Measurements from ENCODE around the gene WDR27.

WDR27 gene

GRCh38 chr6:169710009-169710408, 8.2 kb upstream of the WDR27 start:
- Histone ChIP-seq H3K79me2 (ENCODE audit: insufficient read depth, low read length) (0 out of 2 replicates have a peak, but pooled peaks cover 4% of the 10 kb centered on the region), H3K9me3 (ENCODE audit: low read length) (no peaks in the 10 kb centered on the region), H3K27me3 (ENCODE audit: insufficient read depth, low read length) (no peaks in the 10 kb centered on the region), H4K20me1 (ENCODE audit: insufficient read depth, low read length) (no peaks in the 10 kb centered on the region), H3F3A (ENCODE audit: insufficient read depth, low read length) (0 out of 2 replicates have a peak, but pooled peaks cover 15% of the 10 kb centered on the region), H2AFZ (ENCODE audit: low read length) (no peak overlapping the region), H3K9me2 (ENCODE audit: low read depth, low read length) (no peaks in the 10 kb centered on the region), H3K27ac (ENCODE audit: low read depth, low read length, poor library complexity, severe bottlenecking) (no peak overlapping the region), H3K4me3 (ENCODE audit: low read depth, low read length, poor library complexity, severe bottlenecking) (no peak overlapping the region), H3K36me3 (ENCODE audit: insufficient read depth, low read length) (peaks cover 71% of the 10 kb centered on the region), H3K4me1 (ENCODE audit: insufficient read depth, low read length, severe bottlenecking) (peaks cover 50% of the 10 kb centered on the region), H3K9ac (ENCODE audit: low read length) (no peak overlapping the region), H3K4me2 (ENCODE audit: low read length) (no peak overlapping the region)
- TF ChIP-seq CTCF (IDR thresholded peaks at IDR 0.05; ENCODE audit: low read length) (no peak), EZH2 (IDR thresholded peaks at IDR 0.05; ENCODE audit: borderline replicate concordance, low read length) (no peak)

- H3K79me2 ChIP-seq (ENCODE audit: insufficient read depth, low read length), result peaks cover 5% of the 10 kb centered on the region; the same call in 1 of the 2 replicates
- H3K4me3 ChIP-seq (ENCODE audit: low read depth, low read length, poor library complexity, severe bottlenecking), result no peak overlapping the region
- 0 out of 2 replicates have a peak, but pooled peaks cover 15% of the 10 kb centered on the region for H3F3A ChIP-seq (ENCODE audit: insufficient read depth, low read length)
- no peaks in the 10 kb centered on the region for H3K9me2 ChIP-seq (ENCODE audit: low read depth, low read length)
- no peaks in the 10 kb centered on the region for H3K27me3 ChIP-seq (ENCODE audit: insufficient read depth, low read length)
- no peak overlapping the region for H3K4me2 ChIP-seq (ENCODE audit: low read length)
- peaks cover 70% of the 10 kb centered on the region for H3K36me3 ChIP-seq (ENCODE audit: insufficient read depth, low read length)
- TF ChIP-seq CTCF (IDR thresholded peaks at IDR 0.05; ENCODE audit: low read length) (no peak), EZH2 (IDR thresholded peaks at IDR 0.05; ENCODE audit: borderline replicate concordance, low read length) (no peak)
- H3K9ac ChIP-seq (ENCODE audit: low read length), result no peak overlapping the region
- H3K4me1 ChIP-seq (ENCODE audit: insufficient read depth, low read length, severe bottlenecking), result peaks cover 57% of the 10 kb centered on the region
- peak overlapping the region; percentile 38 for H3K27ac ChIP-seq (ENCODE audit: low read depth, low read length, poor library complexity, severe bottlenecking)
- no peaks in the 10 kb centered on the region for H3K9me3 ChIP-seq (ENCODE audit: low read length)
- no peaks in the 10 kb centered on the region for H4K20me1 ChIP-seq (ENCODE audit: insufficient read depth, low read length)
- H2AFZ ChIP-seq (ENCODE audit: low read length), result no peak overlapping the region
Measured at GRCh38 chr6:169709293-169709692, 7.5 kb upstream of the WDR27 start.

- no peak overlapping the region for H2AFZ ChIP-seq (ENCODE audit: low read length)
- peak overlapping the region; percentile 40 for H3K27ac ChIP-seq (ENCODE audit: low read depth, low read length, poor library complexity, severe bottlenecking)
- TF ChIP-seq EZH2 (IDR thresholded peaks at IDR 0.05; ENCODE audit: borderline replicate concordance, low read length), result no peak
- no peak for TF ChIP-seq CTCF (IDR thresholded peaks at IDR 0.05; ENCODE audit: low read length)
- peaks cover 20% of the 10 kb centered on the region for H3K79me2 ChIP-seq (ENCODE audit: insufficient read depth, low read length)
- peaks cover 72% of the 10 kb centered on the region for H3K4me1 ChIP-seq (ENCODE audit: insufficient read depth, low read length, severe bottlenecking)
- H3K4me2 ChIP-seq (ENCODE audit: low read length), result no peak overlapping the region
- H3K36me3 ChIP-seq (ENCODE audit: insufficient read depth, low read length), result peaks cover 69% of the 10 kb centered on the region
- no peak overlapping the region for H3K9ac ChIP-seq (ENCODE audit: low read length)
- H3K4me3 ChIP-seq (ENCODE audit: low read depth, low read length, poor library complexity, severe bottlenecking), result no peak overlapping the region
- no peaks in the 10 kb centered on the region for H3K9me3 ChIP-seq (ENCODE audit: low read length)
- H4K20me1 ChIP-seq (ENCODE audit: insufficient read depth, low read length), result no peaks in the 10 kb centered on the region
- H3K9me2 ChIP-seq (ENCODE audit: low read depth, low read length), result no peaks in the 10 kb centered on the region
- H3K27me3 ChIP-seq (ENCODE audit: insufficient read depth, low read length), result no peaks in the 10 kb centered on the region
- 0 out of 2 replicates have a peak, but pooled peaks cover 15% of the 10 kb centered on the region for H3F3A ChIP-seq (ENCODE audit: insufficient read depth, low read length)
Measured at GRCh38 chr6:169707772-169708171, 5.9 kb upstream of the WDR27 start.
